K562 (cell line): ENCODE results near the gene ELOVL1. TPM values are rescaled to one million over a fixed set of nuclear protein-coding genes. Genes with fewer than 3 reads are reported as not detected.
A peak's percentile ranks its signal among the peaks of the same experiment; 100 is the strongest.

Experiments used
- BRCA1 ChIP-seq, 2 experiments: fragments of 450-650 bp in 1 of 2; sonication (generic) in 1 of 2; formaldehyde crosslinking in 1 of 2; IDR thresholded peaks; 2 replicates each; pipeline versions ENCODE4 v1.5.0 to v1.6.1; 2017 to 2020; ENCODE audit warnings: mild to moderate bottlenecking in 1 of 2, missing genetic modification reagents in 1 of 2
- CSDE1 ChIP-seq, 2 experiments: fragments of 450-650 bp; IDR thresholded peaks; 2 replicates each; pipeline ENCODE4 v1.6.1; 2016; ENCODE audit warnings: mild to moderate bottlenecking in 1 of 2
- E2F3 ChIP-seq: fragments of 250-450 bp; sonication (Bioruptor Pico); IDR thresholded peaks from 2 replicates; pipeline ENCODE4 v1.4.0; 2020; ENCODE audit warnings: mild to moderate bottlenecking
- E2F5 ChIP-seq: sonication (generic); formaldehyde crosslinking; IDR thresholded peaks from 2 replicates; pipeline ENCODE4 v1.8.0; 2022; ENCODE audit warnings: mild to moderate bottlenecking, missing genetic modification reagents
- ELK3 ChIP-seq: fragments of 450-650 bp; formaldehyde crosslinking; IDR thresholded peaks from 2 replicates; pipeline ENCODE4 v1.4.0; 2020; ENCODE audit warnings: mild to moderate bottlenecking
- KLF16 ChIP-seq: IDR thresholded peaks from 2 replicates; pipeline ENCODE4 v1.6.1; 2016; ENCODE audit warnings: antibody characterized with exemption
- RNF219 ChIP-seq: fragments of 250-450 bp; sonication (Bioruptor Pico); IDR thresholded peaks from 2 replicates; pipeline ENCODE4 v1.5.0; 2022; ENCODE audit warnings: mild to moderate bottlenecking
- TCFL5 ChIP-seq: fragments of 250-450 bp; sonication (Bioruptor Pico); conservative IDR thresholded peaks from 2 replicates; pipeline ENCODE4 v1.6.1; 2021; ENCODE audit warnings: mild to moderate bottlenecking, moderate library complexity, matching md5 sums
- TEAD2 ChIP-seq: fragments of 450-650 bp; IDR thresholded peaks from 2 replicates; pipeline ENCODE4 v1.6.1; 2016; ENCODE audit warnings: missing genetic modification characterization, control low read depth, missing compliant biosample characterization
- UBTF ChIP-seq, 2 experiments: IDR thresholded peaks; 2 replicates each; pipeline ENCODE4 v1.6.1; 2012; ENCODE audit warnings: improper control_type of control experiment in 2 of 2, low read depth in 2 of 2, low read length in 2 of 2, borderline replicate concordance in 1 of 2
- XRCC3 ChIP-seq: fragments of 450-650 bp; IDR thresholded peaks from 2 replicates; pipeline ENCODE4 v1.6.1; 2017; ENCODE audit warnings: mild to moderate bottlenecking, moderate library complexity
- ZFP30 ChIP-seq: fragments of 250-450 bp; sonication (Bioruptor Pico); IDR thresholded peaks from 2 replicates; pipeline ENCODE4 v1.8.0; 2022; ENCODE audit warnings: moderate library complexity, mild to moderate bottlenecking, inconsistent platforms, borderline replicate concordance
- ZNF431 ChIP-seq: sonication (generic); formaldehyde crosslinking; IDR thresholded peaks from 2 replicates; pipeline ENCODE4 v1.8.0; 2022; ENCODE audit warnings: mild to moderate bottlenecking, missing genetic modification reagents
- ZNF518B ChIP-seq: fragments of 250-450 bp; sonication (Bioruptor Pico); IDR thresholded peaks from 2 replicates; pipeline ENCODE4 v1.5.0; 2021; ENCODE audit warnings: mild to moderate bottlenecking, moderate library complexity
- ZNF655 ChIP-seq: fragments of 250-450 bp; sonication (Bioruptor Pico); IDR thresholded peaks from 2 replicates; pipeline ENCODE4 v1.5.0; 2021
- ZNF77 ChIP-seq: fragments of 250-450 bp; sonication (Bioruptor Pico); IDR thresholded peaks from 2 replicates; pipeline ENCODE4 v1.5.0; 2020
- ZNF785 ChIP-seq: fragments of 250-450 bp; sonication (Bioruptor Pico); IDR thresholded peaks from 2 replicates; pipeline ENCODE4 v1.4.0; 2020; ENCODE audit warnings: mild to moderate bottlenecking
- polyA plus RNA-seq, 8 experiments: library from polyadenylated mRNA; depleted of rRNA in 4 of 8; stranded (reverse) in 5 of 8; unstranded in 3 of 8; fragments of >200 nt; fragmentation: Nextera tagmentation in 2 of 8; fragmentation: Illumina TruSeq in 1 of 8; extraction: Ambion mirVana in 2 of 8; extraction: Trizol in 1 of 8; gene quantifications; 2 replicates each; pipeline versions ENCODE4 v1.2.1 to v1.2.3, GENCODE V29; 2011 to 2014; ENCODE audit warnings: inconsistent platforms in 1 of 8, missing spikeins in 1 of 8
- total RNA-seq, 7 experiments: library from RNA; depleted of rRNA in 6 of 7; stranded (reverse); fragments of >200 nt in 6 of 7; fragmentation: Illumina TruSeq in 2 of 7; extraction: Trizol in 2 of 7; gene quantifications; 2 replicates each; pipeline versions ENCODE4 v1.2.1 to v1.2.3, GENCODE V29; 2011 to 2021; ENCODE audit warnings: low replicate concordance in 1 of 7

Gene ELOVL1
- total and polyA plus RNA-seq, 9 of the 15 experiments (the other 6 are each of a cell fraction or from before 2014, with no cell fraction given) = 51.0 to 157 (median 70.3) TPM

GRCh38 chr1:43358121-43358745 is 9.6 kb downstream of the ELOVL1 start (continued):
- no peak for TF ChIP-seq TEAD2 (tag)
- TF ChIP-seq XRCC3 = no peak
- no peak for TF ChIP-seq CSDE1 (IDR thresholded peaks at IDR 0.05)
- peak; percentile 41 for TF ChIP-seq KLF16
- TF ChIP-seq BRCA1 (IDR thresholded peaks at IDR 0.05) = no peak
- TF ChIP-seq BRCA1 (CRISPR knock-in tag; IDR thresholded peaks at IDR 0.05) = no peak
- TF ChIP-seq UBTF (IDR thresholded peaks at IDR 0.05; ENCODE audit: borderline replicate concordance in 1 of 2, low read depth in 2 of 2, low read length in 2 of 2) = peak in 1 of 2 experiments; percentile 55; a peak in 3 of 4 replicates
- TF ChIP-seq RNF219 (CRISPR knock-in tag) = no peak
- TF ChIP-seq TCFL5 (CRISPR knock-in tag) = no peak
- TF ChIP-seq E2F3 (CRISPR knock-in tag) = no peak
- no peak for TF ChIP-seq ZNF77 (CRISPR knock-in tag)
- no peak for TF ChIP-seq ZFP30 (CRISPR knock-in tag)
- TF ChIP-seq ELK3 = no peak
- no peak for TF ChIP-seq ZNF655
- no peak for TF ChIP-seq ZNF518B (CRISPR knock-in tag)
- no peak for TF ChIP-seq ZNF431 (CRISPR knock-in tag)
- TF ChIP-seq ZNF785 (CRISPR knock-in tag) = no peak
- no peak for TF ChIP-seq E2F5 (CRISPR knock-in tag)
